GM13976 (cell line): ENCODE data around the gene SPARCL1.
"Not testable (repeated sequence)": the region's sequence is repeated elsewhere in the genome, so short reads cannot be mapped to it uniquely, and the experiment has no call there.

ENCODE experiments used
- DNase-seq: peaks from one replicate; pipeline ENCODE4 v3.0.0; 2012; ENCODE audit warnings: low spot score
- in situ Hi-C: fragments of 300-500 bp; cut with MboI; formaldehyde crosslinking; loops from one replicate; pipeline ENCODE4 v1.12.0; 2022; ENCODE audit warnings: low sequenced_read_pairs, mixed read lengths, inconsistent platforms; ENCODE audit not compliant: unreplicated experiment
- TF ChIP-seq, protein P1 (sequence below): IDR thresholded peaks from 2 replicates; pipeline ENCODE4 v1.5.1; 2012; ENCODE audit warnings: borderline replicate concordance, mild to moderate bottlenecking; ENCODE audit not compliant: insufficient read depth; ENCODE audit errors: extremely low read depth, missing control alignments, control extremely low read depth

Gene SPARCL1

DNA sequence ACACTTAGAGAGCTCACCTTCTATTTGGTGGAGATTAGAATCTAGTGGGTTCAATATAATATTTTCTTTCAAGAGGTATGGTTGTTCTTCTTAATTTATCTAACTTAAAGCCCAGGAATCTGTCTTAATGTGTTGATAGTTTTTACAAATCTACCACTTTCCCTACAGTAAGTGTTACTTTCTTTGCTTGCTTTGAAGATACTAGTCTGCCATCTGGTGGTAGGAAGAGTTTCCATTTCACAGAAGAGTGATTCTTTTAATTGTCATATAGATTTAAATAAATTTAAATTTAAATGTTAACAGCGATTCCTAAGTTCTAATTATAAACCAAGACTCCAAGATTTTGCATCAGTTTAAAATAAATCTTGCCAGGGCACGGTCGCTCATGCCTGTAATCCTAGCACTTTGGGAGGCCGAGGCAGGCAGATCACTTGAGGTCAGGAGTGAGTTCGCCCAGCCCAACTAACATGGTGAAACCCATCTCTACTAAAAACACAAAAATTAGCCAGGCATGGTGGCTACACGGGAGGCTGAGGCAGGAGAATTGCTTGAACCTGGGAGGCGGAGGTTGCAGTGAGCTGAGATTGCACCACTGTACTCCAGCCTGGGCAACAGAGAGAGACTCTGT, 63.3 kb downstream of the SPARCL1 start:
- DNase-seq, result peak; percentile 37

DNA sequence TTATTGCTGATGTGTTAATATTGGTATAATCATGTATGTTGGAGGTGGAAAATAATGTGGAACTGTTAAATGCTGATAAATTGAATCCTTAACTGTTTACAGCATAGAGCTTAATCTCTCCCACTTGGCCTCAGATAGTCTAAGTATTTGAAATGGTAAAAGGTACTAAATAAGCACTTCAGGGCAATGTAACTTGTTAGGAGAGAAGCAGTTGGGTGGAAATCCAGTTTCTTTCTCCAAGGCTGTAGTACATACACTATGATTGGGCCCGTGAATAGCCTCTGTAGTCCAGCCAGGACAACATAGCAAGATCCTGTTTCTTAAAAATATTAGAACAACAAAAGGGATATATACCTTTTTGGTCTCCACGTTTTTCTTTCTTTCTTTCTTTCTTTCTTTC, 67.1 kb downstream of the SPARCL1 start:
- TF ChIP-seq, protein P1, sequence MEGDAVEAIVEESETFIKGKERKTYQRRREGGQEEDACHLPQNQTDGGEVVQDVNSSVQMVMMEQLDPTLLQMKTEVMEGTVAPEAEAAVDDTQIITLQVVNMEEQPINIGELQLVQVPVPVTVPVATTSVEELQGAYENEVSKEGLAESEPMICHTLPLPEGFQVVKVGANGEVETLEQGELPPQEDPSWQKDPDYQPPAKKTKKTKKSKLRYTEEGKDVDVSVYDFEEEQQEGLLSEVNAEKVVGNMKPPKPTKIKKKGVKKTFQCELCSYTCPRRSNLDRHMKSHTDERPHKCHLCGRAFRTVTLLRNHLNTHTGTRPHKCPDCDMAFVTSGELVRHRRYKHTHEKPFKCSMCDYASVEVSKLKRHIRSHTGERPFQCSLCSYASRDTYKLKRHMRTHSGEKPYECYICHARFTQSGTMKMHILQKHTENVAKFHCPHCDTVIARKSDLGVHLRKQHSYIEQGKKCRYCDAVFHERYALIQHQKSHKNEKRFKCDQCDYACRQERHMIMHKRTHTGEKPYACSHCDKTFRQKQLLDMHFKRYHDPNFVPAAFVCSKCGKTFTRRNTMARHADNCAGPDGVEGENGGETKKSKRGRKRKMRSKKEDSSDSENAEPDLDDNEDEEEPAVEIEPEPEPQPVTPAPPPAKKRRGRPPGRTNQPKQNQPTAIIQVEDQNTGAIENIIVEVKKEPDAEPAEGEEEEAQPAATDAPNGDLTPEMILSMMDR, result no peak
- DNase-seq, result no peak
- in situ Hi-C loops, result loop anchor here (10.0 kb wide), 1 partner anchor 87 kb away; no protein-coding TSS in a partner anchor

More for the DNA sequence above, 63.3 kb downstream of the SPARCL1 start:
- in situ Hi-C loops, result loop anchor here (10.0 kb wide), 1 partner anchor 91 kb away; no protein-coding TSS in a partner anchor
- TF ChIP-seq, protein P1, result peak; percentile 52

DNA sequence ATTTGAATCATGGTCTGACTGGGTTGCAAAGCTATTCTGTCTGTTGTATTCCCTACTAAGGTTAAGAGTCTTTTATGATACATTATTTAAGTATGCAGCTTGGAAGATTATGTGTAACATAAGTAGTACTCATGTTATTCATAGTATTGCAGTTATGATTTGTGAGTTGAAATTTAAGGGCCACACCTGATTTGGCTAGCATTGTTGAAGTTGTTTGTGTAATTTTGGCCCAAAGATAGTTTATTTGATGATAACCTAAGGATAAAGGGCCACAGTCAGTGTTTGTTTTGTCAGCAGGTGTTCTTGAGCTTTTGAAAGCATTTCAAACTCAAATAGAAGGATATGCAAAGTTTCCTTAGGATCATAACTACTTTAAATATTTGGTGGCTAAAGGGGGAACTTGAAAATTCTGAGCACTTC, 67.9 kb downstream of the SPARCL1 start:
- in situ Hi-C loops, result loop anchor here (10.0 kb wide), 1 partner anchor 86 kb away; no protein-coding TSS in a partner anchor
- DNase-seq, result no peak
- TF ChIP-seq, protein P1, result no peak

DNA sequence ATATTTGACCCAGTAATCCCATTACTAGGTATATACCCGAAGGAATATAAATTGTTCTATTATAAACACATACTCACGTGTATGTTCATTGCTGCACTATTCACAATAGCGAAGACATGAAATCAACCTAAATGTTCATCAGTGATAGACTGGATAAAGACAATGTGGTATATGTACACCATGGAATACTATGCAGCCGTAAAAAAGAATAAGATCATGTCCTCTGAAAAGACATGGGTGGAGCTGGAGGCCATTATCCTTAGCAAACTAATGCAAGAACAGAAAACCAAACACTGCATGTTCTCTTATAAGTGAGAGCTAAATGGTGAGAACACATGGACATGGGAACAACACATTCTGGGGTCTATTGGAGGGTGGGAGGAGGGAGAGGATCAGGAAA, 70.3 kb downstream of the SPARCL1 start:
- TF ChIP-seq, protein P1, result no peak
- in situ Hi-C loops, result no loop called here
- no peak for DNase-seq

DNA sequence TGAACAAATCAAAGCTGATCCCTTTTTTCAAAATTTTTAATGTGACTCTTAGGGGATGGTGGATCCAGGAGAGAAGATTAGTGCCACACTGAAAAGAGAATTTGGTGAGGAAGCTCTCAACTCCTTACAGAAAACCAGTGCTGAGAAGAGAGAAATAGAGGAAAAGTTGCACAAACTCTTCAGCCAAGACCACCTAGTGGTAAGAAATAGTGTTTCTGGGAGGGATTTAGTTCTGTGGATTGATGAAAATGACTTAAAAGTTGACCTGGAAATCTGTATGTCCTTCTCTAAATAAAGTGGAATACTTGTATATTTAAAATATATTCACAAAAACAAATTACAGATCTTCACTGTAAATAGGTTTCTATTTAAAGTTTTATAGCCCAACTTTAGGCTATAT, 77.6 kb downstream of the SPARCL1 start:
- TF ChIP-seq, protein P1, result no peak
- in situ Hi-C loops, result no loop called here
- DNase-seq, result no peak

DNA sequence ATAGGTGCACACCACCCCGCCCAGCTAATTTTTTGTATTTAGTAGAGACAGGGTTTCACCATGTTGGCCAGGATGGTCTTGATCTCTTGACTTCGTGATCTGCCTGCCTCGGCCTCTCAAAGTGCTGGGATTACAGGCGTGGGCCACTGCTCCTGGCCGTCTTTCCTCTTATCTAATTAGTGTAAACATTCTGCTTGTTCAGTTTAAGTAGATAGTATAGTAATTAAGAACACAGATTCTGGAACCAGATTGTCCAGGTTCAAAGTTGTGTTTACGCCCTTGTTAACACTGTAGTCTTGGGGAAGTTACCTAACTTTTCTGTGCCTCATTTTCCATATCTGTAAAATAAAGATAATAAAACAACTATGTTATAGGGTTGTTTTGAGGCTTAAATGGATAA, 82.8 kb downstream of the SPARCL1 start:
- in situ Hi-C loops, result loop anchor here (25.0 kb wide), 1 partner anchor 509 kb away; the partner anchor contains the start of gene AFF1
- DNase-seq, result not testable (repeated sequence)

DNA sequence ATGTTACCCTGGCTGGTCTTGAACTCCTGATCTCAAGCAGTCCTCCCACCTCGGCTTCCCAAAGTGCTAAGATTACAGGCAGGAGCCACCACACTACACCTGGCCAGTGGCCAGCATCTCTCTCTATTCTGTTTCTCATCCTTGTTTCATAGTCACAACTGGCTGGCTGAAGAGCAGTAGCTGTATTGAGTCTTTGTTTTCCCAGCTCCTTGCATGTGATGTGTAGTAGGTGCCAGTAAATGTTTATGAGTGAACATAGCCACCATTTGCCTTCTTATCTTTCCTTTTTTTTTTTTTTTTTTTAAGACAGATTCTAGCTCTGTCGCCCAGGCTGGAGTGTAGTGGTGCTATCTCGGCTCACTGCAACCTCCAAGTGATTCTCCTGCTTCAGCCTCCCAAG, 83.2 kb downstream of the SPARCL1 start:
- TF ChIP-seq, protein P1, result no peak
- no peak for DNase-seq
- in situ Hi-C loops, result loop anchor here (25.0 kb wide), 1 partner anchor 509 kb away; the partner anchor contains the start of gene AFF1
